ENCODE results near the gene C16orf87.
A peak's percentile ranks its signal among the peaks of the same experiment; 100 is the strongest.
"Not testable (repeated sequence)": the region's sequence is repeated elsewhere in the genome, so short reads cannot be mapped to it uniquely, and the experiment has no call there.

C16orf87 gene

GRCh38 chr16:46797501-46797900, 33.5 kb downstream of the C16orf87 start:
- no peak for DNase-seq

GRCh38 chr16:46796764-46797269, 34.2 kb downstream of the C16orf87 start:
- DNase-seq: no peak

- no peak for DNase-seq
Measured at GRCh38 chr16:46793841-46794240, 37.1 kb downstream of the C16orf87 start.

- no peak for DNase-seq
Measured at GRCh38 chr16:46790599-46791270, 40.2 kb downstream of the C16orf87 start.

GRCh38 chr16:46789499-46790414, 41.2 kb downstream of the C16orf87 start:
- DNase-seq: peak; percentile 40

- DNase-seq: no peak
Measured at GRCh38 chr16:46788891-46789474, 42.0 kb downstream of the C16orf87 start.

GRCh38 chr16:46787909-46788308, 43.1 kb downstream of the C16orf87 start:
- DNase-seq: no peak

GRCh38 chr16:46785076-46785845, 45.7 kb downstream of the C16orf87 start:
- no peak for DNase-seq

GRCh38 chr16:46784569-46784968, 46.4 kb downstream of the C16orf87 start:
- DNase-seq: not testable (repeated sequence)

GRCh38 chr16:46783800-46784199, 47.2 kb downstream of the C16orf87 start:
- DNase-seq: no peak

GRCh38 chr16:46782320-46782719, 48.7 kb downstream of the C16orf87 start:
- no peak for DNase-seq

GRCh38 chr16:46777804-46778203, 53.2 kb downstream of the C16orf87 start:
- no peak for DNase-seq

GRCh38 chr16:46775214-46775613, 55.8 kb downstream of the C16orf87 start:
- no peak for DNase-seq

- no peak for DNase-seq
Measured at GRCh38 chr16:46774743-46775177, 56.2 kb downstream of the C16orf87 start.

GRCh38 chr16:46772463-46772862, 58.5 kb downstream of the C16orf87 start:
- no peak for DNase-seq

GRCh38 chr16:46768809-46769208, 62.2 kb downstream of the C16orf87 start:
- DNase-seq: peak; percentile 48

GRCh38 chr16:46765050-46765449, 65.9 kb downstream of the C16orf87 start:
- DNase-seq: no peak

GRCh38 chr16:46763147-46763546, 67.8 kb downstream of the C16orf87 start:
- peak; percentile 21 for DNase-seq

GRCh38 chr16:46762583-46762982, 68.4 kb downstream of the C16orf87 start:
- DNase-seq: peak; percentile 58

- no peak for DNase-seq
Measured at GRCh38 chr16:46759309-46759708, 71.7 kb downstream of the C16orf87 start.

- no peak for DNase-seq
Measured at GRCh38 chr16:46757339-46758050, 73.5 kb downstream of the C16orf87 start.

- no peak for DNase-seq
Measured at GRCh38 chr16:46756772-46757171, 74.2 kb downstream of the C16orf87 start.
